Effector CD4-positive, alpha-beta T cell (primary cell): ENCODE data around the gene TBCE.

Source experiments
- DNase-seq: peaks from one replicate; pipeline ENCODE4 v3.0.0-alpha.2; 2020
- total RNA-seq: gene quantifications from one replicate; lab custom pipeline; 2026; lab: John Stamatoyannopoulos, UW

Gene TBCE
- total RNA-seq: 3.4 reads per million, percentile 13 among the genes with 10 or more reads in this experiment

DNA sequence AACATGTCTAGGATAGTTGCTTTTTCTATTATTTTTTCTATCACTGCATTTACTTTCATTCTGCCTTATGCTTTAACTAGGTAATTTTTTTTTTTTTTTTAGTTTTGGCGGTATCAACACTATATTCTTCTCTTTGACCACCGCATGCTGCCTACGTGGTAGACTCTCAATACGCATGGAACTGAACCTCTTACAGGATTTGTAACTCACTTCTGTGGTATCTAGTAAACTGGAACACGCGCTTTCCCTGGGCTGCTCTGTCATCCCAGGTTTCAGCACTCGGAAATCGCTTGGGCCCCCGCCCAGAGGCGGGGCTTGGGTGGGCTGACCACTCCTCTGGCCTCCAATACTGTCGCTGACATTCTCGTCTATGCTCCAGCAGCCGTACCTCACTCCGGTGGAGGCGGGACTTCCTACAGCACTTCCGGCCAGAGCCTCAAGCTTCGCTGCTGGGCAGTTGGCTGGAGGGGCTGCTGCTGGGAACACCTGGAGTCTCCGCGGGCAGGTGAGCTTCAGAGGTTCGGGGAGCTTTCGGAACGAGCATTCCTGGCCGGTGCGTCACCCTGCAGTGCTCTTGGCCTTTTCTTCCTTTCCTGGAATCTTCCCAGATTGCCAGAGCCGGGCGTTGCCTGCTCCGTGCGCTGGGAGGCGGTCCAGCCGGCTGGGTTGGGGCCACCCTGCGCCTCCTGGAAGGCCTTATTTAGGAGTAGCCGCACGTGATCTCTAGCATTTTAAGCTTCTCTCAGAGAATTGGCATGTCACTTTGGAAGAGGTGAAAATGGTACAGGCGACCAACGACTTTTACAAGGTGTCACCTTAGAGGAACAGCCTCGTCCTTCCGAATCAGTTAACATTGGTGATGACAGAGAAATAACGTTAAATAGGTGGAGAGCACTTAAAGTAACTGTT lies at the start of gene TBCE:
Gene TBCE, plus strand, starts transcription at position 428 of the 909 bp plus-strand sequence. CDS start 12,623 bp downstream, outside the sequence.
- peak; percentile 68 for DNase-seq

DNA sequence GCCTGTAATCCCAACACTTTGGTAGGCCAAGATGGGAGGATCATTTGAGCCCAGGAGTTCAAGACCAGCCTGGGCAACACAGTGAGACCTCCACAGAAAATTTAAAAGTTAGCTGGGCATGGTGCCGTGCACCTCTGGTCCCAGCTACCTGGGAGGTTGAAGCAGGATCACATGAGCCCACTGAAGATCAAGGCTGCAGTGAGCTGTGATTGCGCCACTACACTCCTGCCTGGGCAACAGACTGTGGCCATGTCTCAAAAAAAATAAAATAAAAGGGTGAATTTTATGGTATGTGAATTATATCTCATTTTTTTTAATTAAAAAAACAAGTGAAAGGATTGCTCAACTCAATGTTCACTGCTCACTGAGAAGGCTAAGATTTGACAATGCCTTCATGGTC lies 48.0 kb upstream of the TBCE start:
- no peak for DNase-seq

GRCh38 chr1:235320521-235321179 lies 46.6 kb upstream of the TBCE start:
- no peak for DNase-seq

DNA sequence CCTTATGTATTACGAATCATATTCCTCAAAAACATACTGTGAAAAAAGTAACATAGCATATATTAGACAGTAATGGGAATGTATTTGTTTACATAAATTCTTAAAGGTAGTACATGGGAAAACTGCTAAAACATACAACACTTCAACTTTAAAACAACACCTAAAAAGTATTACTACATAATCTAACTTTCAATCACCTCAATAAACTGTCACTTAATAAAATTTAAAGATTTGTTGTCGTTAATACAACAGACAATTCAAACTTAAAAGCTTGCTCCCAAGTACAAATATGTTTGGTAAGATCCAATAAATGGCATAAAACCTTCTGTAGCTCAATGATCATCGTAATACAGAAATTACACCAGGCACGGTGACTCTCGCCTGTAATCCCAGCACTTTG lies 42.9 kb upstream of the TBCE start:
- no peak for DNase-seq

- no peak for DNase-seq
Measured at GRCh38 chr1:235325139-235325538, 42.1 kb upstream of the TBCE start.

DNA sequence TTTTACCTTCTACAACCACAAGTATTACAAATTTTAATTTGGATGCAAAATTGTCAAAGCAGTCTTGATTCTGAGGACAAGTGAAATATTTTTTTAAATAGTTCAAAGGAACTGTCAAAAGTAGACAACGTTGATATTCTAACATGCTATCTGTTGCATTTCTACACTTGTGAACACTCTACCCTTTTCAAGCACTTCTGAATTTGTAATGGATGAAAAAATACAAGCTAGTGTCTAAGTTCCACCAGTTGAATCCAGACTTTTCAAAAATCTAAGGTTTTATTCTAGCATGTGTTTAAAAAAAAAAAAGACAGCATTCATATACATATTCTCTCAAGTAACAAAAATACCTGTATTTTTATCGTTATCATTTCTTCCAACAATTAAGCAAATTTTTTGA lies 41.4 kb upstream of the TBCE start:
- DNase-seq: no peak

DNA sequence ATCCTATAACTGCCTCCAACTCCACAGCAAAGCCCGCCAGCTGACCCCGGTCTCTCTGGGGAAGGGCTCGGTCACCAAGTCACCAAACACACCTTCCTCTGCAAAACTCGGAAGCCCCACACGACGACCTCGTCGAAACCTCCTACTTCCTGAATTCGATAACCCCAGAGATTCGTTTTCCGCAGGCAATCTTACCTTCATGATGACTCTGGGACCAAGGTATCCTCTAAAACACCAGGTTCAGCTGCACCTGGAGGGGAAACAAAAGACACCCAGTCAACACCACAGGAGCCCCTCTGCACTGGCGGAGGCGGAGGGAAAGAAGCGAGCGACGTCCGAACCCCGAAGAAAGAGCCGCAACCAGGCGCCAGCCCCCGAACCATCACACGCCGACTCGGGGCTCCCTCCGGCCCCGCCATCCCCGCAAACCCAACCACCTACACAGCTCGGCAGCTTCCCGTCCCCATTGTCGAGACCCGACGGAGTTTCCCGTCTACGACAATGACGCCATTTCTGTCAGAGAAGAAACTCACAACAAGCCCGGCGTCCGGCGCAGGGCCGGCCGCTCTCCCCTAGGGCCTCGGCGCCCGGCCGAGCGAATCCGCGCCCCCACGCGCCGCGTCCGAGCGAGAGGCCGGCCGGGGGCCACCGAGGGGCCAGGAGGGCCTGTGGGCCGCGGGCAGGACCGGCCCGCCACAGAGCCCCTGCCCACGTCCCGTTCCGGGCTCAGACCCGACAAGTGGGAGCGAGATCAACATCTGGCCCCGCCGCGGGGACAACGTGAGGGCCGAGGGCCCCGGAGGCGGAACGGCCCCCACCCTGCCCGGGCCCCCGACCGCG lies 40.3 kb upstream of the TBCE start:
- peak; percentile 69 for DNase-seq

GRCh38 chr1:235327559-235328270 lies 39.5 kb upstream of the TBCE start, which contains the start of gene ARID4B:
TSS of gene ARID4B (minus strand) at chr1:235328179. CDS start at chr1:235326919, 1,260 bp downstream.
- DNase-seq: no peak

- peak; percentile 98 for DNase-seq
Measured at GRCh38 chr1:235328271-235329138, 38.7 kb upstream of the TBCE start, which contains the start of gene GGPS1. TSS of gene GGPS1 (plus strand) at chr1:235328570. CDS start at chr1:235335265, 6,695 bp downstream.

DNA sequence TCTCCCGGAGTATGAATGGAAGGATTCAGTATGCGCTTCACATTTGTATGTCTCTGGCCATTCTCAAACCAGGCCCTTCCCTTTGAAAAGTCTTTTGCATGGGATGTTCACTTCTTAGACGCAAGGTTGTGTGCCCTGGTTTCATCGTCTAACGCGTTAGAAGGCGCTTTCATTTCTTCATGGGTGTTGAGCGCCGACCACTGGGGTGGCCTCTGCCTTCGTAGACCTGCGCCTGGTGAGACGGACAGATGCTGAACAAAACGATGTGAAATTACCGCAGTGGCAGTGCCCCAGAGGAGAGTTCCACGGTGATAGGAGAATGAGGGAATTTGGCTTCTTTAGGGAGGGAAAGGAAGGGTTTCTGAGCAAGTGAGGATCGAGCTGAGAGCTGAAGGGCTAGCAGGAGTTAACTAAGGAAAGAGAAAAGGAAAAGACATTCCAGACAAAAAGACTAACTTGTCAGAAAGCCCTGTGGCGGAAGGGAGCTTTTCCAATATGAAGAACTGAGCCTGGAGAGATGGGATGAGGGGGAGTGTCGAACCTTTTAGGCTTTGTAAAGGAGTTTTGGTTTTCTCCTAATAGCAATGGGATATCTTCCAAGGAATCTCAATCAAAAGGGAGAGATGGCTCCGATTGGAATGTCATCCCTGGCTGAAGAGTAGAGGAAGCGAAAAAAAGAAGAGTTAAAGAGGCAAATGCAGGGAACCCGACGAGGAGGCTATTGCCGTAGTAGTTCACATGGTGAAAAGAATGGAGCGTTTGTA lies 37.9 kb upstream of the TBCE start:
- peak; percentile 39 for DNase-seq

- no peak for DNase-seq
Measured at GRCh38 chr1:235330918-235331285, 36.3 kb upstream of the TBCE start.

DNA sequence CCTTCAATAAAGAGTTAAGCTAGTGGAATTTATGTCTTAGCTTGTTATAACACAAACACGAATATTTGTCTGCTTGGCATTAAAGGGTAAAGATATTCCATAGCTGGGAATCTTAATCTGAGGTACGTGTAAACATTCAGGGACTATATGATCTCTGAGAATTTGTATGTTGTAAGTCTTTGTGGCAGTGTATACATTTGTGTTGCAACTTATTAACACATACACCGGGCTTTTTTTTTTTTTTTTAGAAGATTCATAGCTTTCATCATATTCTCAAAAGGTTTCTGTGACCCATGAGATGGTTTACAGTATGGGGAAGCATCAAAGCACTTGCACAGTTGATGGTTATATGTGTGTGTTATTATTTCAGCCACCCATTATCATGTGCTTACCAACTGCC lies 35.8 kb upstream of the TBCE start:
- DNase-seq: no peak

- DNase-seq: no peak
Measured at GRCh38 chr1:235336903-235337302, 30.3 kb upstream of the TBCE start.

DNA sequence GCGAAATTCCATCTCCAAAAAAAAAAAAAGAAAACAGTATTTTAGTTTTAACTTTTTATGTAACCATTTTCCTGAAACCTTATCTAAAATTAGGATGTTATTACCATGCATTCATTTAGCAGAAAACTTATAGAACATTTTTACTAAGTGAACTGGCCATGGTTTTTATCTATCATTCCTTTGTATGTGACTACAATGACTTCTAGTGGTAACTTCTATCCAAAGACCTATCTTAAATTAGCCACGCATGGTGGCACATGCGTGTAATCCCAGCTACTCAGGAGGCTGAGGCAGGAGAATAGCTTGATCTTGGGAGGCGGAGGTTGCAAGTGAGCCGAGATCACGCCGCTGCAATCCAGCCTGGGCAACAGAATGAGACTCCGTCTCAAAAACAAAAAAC lies 27.5 kb upstream of the TBCE start:
- DNase-seq: no peak

DNA sequence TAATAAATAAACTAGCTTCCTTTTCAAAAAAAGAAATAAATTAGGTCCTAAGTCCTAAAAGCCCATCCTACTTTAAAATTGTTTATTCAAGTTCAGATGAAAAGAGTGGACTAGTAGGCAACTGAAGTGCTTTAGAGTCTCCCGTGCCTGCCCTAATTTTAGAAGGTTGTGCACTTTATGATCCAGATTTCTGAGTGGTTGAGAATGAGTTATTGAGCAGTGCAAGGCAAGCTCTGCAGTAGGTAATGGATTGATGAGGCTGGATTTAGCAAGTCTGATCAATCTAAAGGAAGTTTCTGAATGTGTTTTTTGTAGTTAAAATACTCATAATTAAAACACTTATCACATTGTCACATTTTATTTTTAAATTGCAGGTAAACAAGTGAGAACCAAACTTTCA lies 25.9 kb upstream of the TBCE start:
- no peak for DNase-seq

DNA sequence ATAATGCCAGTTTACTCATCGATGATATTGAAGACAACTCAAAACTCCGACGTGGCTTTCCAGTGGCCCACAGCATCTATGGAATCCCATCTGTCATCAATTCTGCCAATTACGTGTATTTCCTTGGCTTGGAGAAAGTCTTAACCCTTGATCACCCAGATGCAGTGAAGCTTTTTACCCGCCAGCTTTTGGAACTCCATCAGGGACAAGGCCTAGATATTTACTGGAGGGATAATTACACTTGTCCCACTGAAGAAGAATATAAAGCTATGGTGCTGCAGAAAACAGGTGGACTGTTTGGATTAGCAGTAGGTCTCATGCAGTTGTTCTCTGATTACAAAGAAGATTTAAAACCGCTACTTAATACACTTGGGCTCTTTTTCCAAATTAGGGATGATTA lies 25.2 kb upstream of the TBCE start:
- DNase-seq: no peak

DNA sequence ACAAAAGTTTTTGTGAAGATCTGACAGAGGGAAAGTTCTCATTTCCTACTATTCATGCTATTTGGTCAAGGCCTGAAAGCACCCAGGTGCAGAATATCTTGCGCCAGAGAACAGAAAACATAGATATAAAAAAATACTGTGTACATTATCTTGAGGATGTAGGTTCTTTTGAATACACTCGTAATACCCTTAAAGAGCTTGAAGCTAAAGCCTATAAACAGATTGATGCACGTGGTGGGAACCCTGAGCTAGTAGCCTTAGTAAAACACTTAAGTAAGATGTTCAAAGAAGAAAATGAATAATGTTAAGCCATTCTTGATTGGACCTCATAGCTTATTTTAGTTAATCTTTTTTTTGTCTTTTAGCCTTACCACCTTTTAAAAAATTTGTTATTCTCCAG lies 24.8 kb upstream of the TBCE start:
- DNase-seq: no peak

- no peak for DNase-seq
Measured at GRCh38 chr1:235343726-235344125, 23.5 kb upstream of the TBCE start.

DNA sequence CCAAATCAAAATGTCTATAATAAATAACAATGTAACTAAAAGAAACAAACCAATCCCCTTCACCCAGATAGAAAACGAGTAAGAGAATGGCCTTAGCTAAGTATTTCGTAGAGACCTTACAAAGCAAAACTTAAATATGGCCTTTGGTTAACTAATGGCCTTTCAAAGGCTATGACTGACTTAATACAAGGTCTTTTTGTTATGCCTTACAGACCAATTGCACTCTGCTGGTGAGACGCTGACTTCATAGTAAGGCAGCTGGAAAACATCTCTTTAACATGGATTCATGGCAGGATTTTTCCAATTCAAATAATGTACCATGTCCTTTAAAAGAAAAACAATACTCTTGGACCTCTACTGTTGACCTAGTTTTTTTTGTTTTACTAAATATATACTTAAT lies 15.8 kb upstream of the TBCE start:
- DNase-seq: no peak

DNA sequence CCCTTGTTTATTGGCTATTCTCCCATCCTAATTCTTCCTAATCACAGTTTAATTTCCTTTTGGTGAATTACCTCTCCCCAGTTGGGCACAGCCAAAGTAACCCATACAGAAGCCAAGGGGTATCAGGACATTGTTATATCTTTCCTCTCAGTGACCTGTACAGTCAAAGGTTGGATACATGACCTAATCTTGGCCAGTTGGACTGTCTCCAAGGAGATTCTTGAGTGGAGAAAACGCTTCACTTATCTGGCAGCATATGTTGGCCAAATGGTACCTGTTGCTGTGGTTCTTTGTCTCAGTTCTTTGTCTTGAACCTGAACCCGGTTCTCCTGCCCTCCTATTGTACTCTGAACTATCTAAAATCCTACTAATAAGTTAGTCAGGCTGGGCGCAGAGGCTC lies 15.3 kb upstream of the TBCE start:
- DNase-seq: no peak
